ENCODE measurements around the gene ST7. TPM values are rescaled to one million over a fixed set of nuclear protein-coding genes. Genes with fewer than 3 reads are reported as not detected.

Gene ST7
- total and polyA plus RNA-seq, 2 donors (not counting 3 experiments of a cell fraction or from before 2014, with no cell fraction given): 18.6 to 24.9 TPM

- no peak overlapping the region for H3K4me2 ChIP-seq (ENCODE audit: insufficient read depth, low read length)
- no peak overlapping the region for H3K4me3 ChIP-seq (replicated peaks in 1 of 3; ENCODE audit: insufficient read depth in 1 of 3, low read depth in 1 of 3, low read length in 3 of 3)
- no peak overlapping the region for H3K9ac ChIP-seq (replicated peaks; ENCODE audit: extremely low read depth, insufficient read depth, low read length)
- intact Hi-C loops (cut with micrococcal nuclease) (no loop called here), dilution Hi-C loops (cut with MboI; ENCODE audit: extremely low pct_ligation_motif_present, low sequenced_read_pairs) (no loop called here)
- BruUV-seq (replicated peaks): no TSS peak
- H3K9me1 ChIP-seq (replicated peaks; ENCODE audit: control insufficient read depth, extremely low read depth, insufficient read depth, low read length): no peaks in the 10 kb centered on the region
- FAIRE-seq (no peak), DNase-seq (ENCODE audit: low read depth, low spot score) (no peak)
- ChIA-PET POLR2A (interaction anchor here (0.7 kb wide), 1 partner anchor 558 kb away, joined by 4 read pairs; no protein-coding TSS in a partner anchor), CTCF (no interaction called here)
- H2AFZ ChIP-seq (ENCODE audit: low read depth, low read length): no peak overlapping the region
- H3K79me2 ChIP-seq (ENCODE audit: control insufficient read depth, insufficient read depth, low read length): no peaks in the 10 kb centered on the region
- TF ChIP-seq GATA2 (IDR thresholded peaks at IDR 0.05; ENCODE audit: insufficient read depth, insufficient read length, low read depth, low read length) (no peak), FOS (IDR thresholded peaks at IDR 0.05; ENCODE audit: borderline replicate concordance, insufficient read depth, low read length) (no peak), JUN (IDR thresholded peaks at IDR 0.05; ENCODE audit: borderline replicate concordance, insufficient read depth, insufficient read length, low read depth) (no peak), POLR2A (IDR thresholded peaks at IDR 0.05; ENCODE audit: low read depth, low read length) (no peak), POLR2AphosphoS5 (IDR thresholded peaks at IDR 0.05; ENCODE audit: insufficient read depth, low read depth, low read length) (no peak), EZH2 (IDR thresholded peaks at IDR 0.05; ENCODE audit: borderline replicate concordance, low read depth, low read length, severe bottlenecking) (no peak), CTCF (IDR thresholded peaks at IDR 0.05; ENCODE audit: extremely low read depth in 1 of 2, insufficient read depth in 1 of 2, low read depth in 1 of 2, low read length in 2 of 2) (no peak), MAX (IDR thresholded peaks at IDR 0.05; ENCODE audit: insufficient read depth, insufficient read length) (no peak)
- H3K27me3 ChIP-seq (ENCODE audit: control insufficient read depth in 2 of 2, insufficient read depth in 2 of 2, low read length in 2 of 2): peaks cover 0 to 6% of the 10 kb centered on the region in 2 experiments
- no peaks in the 10 kb centered on the region for H3K36me3 ChIP-seq (ENCODE audit: control insufficient read depth in 2 of 2, extremely low read depth in 1 of 2, insufficient read depth in 2 of 2, low read length in 2 of 2)
- no peaks in the 10 kb centered on the region for H4K20me1 ChIP-seq (replicated peaks; ENCODE audit: control insufficient read depth, extremely low read depth, insufficient read depth, low read length)
- peaks cover 6% of the 10 kb centered on the region for H3K4me1 ChIP-seq (ENCODE audit: control insufficient read depth, extremely low read depth, insufficient read depth, low read length)
- no peak overlapping the region for H3K27ac ChIP-seq (ENCODE audit: insufficient read depth, low read depth, low read length)
- H3K9me3 ChIP-seq (replicated peaks; ENCODE audit: control insufficient read depth, insufficient read depth, low read length): no peaks in the 10 kb centered on the region
Observed at GRCh38 chr7:117264716-117265115, 311.4 kb downstream of the ST7 start.

Data from endothelial cell of umbilical vein (primary cell).